Esophagus squamous epithelium (tissue), 4 donors: ENCODE measurements around the gene ATF5.

Experiments
- CTCF ChIP-seq, 6 experiments: fragments of 450-650 bp in 4 of 6; fragments of 200-600 bp in 2 of 6; sonication (generic) in 2 of 6; IDR thresholded peaks; one replicate each; pipeline ENCODE4 v1.5.1; 2016 to 2019; ENCODE audit warnings: antibody characterized with exemption in 6 of 6, mild to moderate bottlenecking in 4 of 6, moderate library complexity in 4 of 6
- POLR2A ChIP-seq, 4 donors: fragments of 450-650 bp; IDR thresholded peaks; one replicate each; pipeline ENCODE4 v1.6.1; 2017; ENCODE audit warnings: antibody characterized with exemption in 4 of 4, mild to moderate bottlenecking in 4 of 4, moderate library complexity in 3 of 4

- TF ChIP-seq CTCF (IDR thresholded peaks at IDR 0.05): no peak
- no peak for TF ChIP-seq POLR2A (IDR thresholded peaks at IDR 0.05)
Observed at GRCh38 chr19:49950590-49950948, 21.6 kb downstream of the ATF5 start.
